Liver (tissue), 9 donors: Measurements from ENCODE around the gene CAMK1G. TPM values are rescaled to one million over a fixed set of nuclear protein-coding genes. Genes with fewer than 3 reads are reported as not detected.
A peak's percentile ranks its signal among the peaks of the same experiment; 100 is the strongest.

Source experiments
- DNase-seq: peaks from one replicate; pipeline ENCODE4 v3.0.0-alpha.2; 2017; ENCODE audit warnings: low spot score
- H3K27ac ChIP-seq, 2 donors: one replicate each; pipeline ENCODE4 v1.7.0; 2013; ENCODE audit warnings: inconsistent platforms in 2 of 2, low read length in 2 of 2, control low read depth in 1 of 2, low read depth in 1 of 2, mild to moderate bottlenecking in 1 of 2
- H3K27me3 ChIP-seq, 4 donors: one replicate each; pipeline versions ENCODE4 v1.6.1 to v1.7.0; 2013; ENCODE audit warnings: low read length in 3 of 4, inconsistent platforms in 1 of 4, mild to moderate bottlenecking in 1 of 4, moderate library complexity in 1 of 4; ENCODE audit not compliant: control insufficient read depth in 4 of 4, insufficient read depth in 4 of 4
- H3K36me3 ChIP-seq, 4 donors: one replicate each; pipeline versions ENCODE4 v1.6.1 to v1.7.0; 2013; ENCODE audit warnings: low read length in 3 of 4, mild to moderate bottlenecking in 3 of 4, low read depth in 1 of 4, moderate library complexity in 1 of 4; ENCODE audit not compliant: control insufficient read depth in 4 of 4, insufficient read depth in 3 of 4
- H3K4me1 ChIP-seq, 4 donors: one replicate each; pipeline versions ENCODE4 v1.6.1 to v1.7.0; 2013; ENCODE audit warnings: low read length in 3 of 4, mild to moderate bottlenecking in 3 of 4, moderate library complexity in 1 of 4; ENCODE audit not compliant: control insufficient read depth in 4 of 4, insufficient read depth in 4 of 4
- H3K4me3 ChIP-seq, 3 donors: one replicate each; pipeline versions ENCODE4 v1.6.1 to v1.7.0; 2013; ENCODE audit warnings: low read length in 3 of 3, control low read depth in 1 of 3, low read depth in 1 of 3, mild to moderate bottlenecking in 1 of 3
- H3K9ac ChIP-seq, 2 donors: one replicate each; pipeline ENCODE4 v1.7.0; 2013; ENCODE audit warnings: low read length in 2 of 2, mild to moderate bottlenecking in 2 of 2, moderate library complexity in 2 of 2, control low read depth in 1 of 2, low read depth in 1 of 2
- H3K9me3 ChIP-seq, 4 donors: one replicate each; pipeline versions ENCODE4 v1.6.1 to v1.7.0; 2013; ENCODE audit warnings: low read length in 3 of 4; ENCODE audit not compliant: control insufficient read depth in 4 of 4
- FOXA1 ChIP-seq: IDR thresholded peaks from 2 replicates; pipeline ENCODE4 v1.6.1; 2016; ENCODE audit warnings: antibody characterized with exemption
- FOXA2 ChIP-seq: IDR thresholded peaks from 2 replicates; pipeline ENCODE4 v1.6.1; 2016; ENCODE audit warnings: antibody characterized with exemption
- GABPA ChIP-seq, 2 donors: IDR thresholded peaks in 1 of 2; conservative IDR thresholded peaks in 1 of 2; 2 replicates each; pipeline ENCODE4 v1.6.1; 2016; ENCODE audit warnings: antibody characterized with exemption in 2 of 2, mild to moderate bottlenecking in 1 of 2, moderate library complexity in 1 of 2
- HNF4A ChIP-seq, 2 donors: conservative IDR thresholded peaks; 2 replicates each; pipeline ENCODE4 v1.6.1; 2016; ENCODE audit warnings: antibody characterized with exemption in 2 of 2, mild to moderate bottlenecking in 2 of 2
- HNF4G ChIP-seq: IDR thresholded peaks from 2 replicates; pipeline ENCODE4 v1.6.1; 2016; ENCODE audit warnings: antibody characterized with exemption
- JUND ChIP-seq, 2 donors: IDR thresholded peaks; 2 replicates each; pipeline ENCODE4 v1.6.1; 2016; ENCODE audit warnings: antibody characterized with exemption in 2 of 2
- NR2F2 ChIP-seq: IDR thresholded peaks from 2 replicates; pipeline ENCODE4 v1.6.1; 2016; ENCODE audit warnings: antibody characterized with exemption
- RAD21 ChIP-seq, 2 donors: IDR thresholded peaks; 2 replicates each; pipeline ENCODE4 v1.6.1; 2016; ENCODE audit warnings: antibody characterized with exemption in 2 of 2, mild to moderate bottlenecking in 2 of 2
- RXRA ChIP-seq, 2 donors: IDR thresholded peaks; 2 replicates each; pipeline ENCODE4 v1.6.1; 2017 to 2018; ENCODE audit warnings: antibody characterized with exemption in 2 of 2, mild to moderate bottlenecking in 1 of 2
- SP1 ChIP-seq: IDR thresholded peaks from 2 replicates; pipeline ENCODE4 v1.6.1; 2018; ENCODE audit warnings: antibody characterized with exemption, mild to moderate bottlenecking
- TAF1 ChIP-seq: conservative IDR thresholded peaks from 2 replicates; pipeline ENCODE4 v1.6.1; 2016; ENCODE audit warnings: antibody characterized with exemption, mild to moderate bottlenecking
- YY1 ChIP-seq: IDR thresholded peaks from 2 replicates; pipeline ENCODE4 v1.6.1; 2016; ENCODE audit warnings: antibody characterized with exemption, mild to moderate bottlenecking
- WGBS: extraction: QIAGEN DNeasy Blood & Tissue Kit; methylation state at CpG from one replicate; pipeline ENCODE4 v1.1.7; 2013; 5-methylcytosine and 5-hydroxymethylcytosine counted together
- polyA plus RNA-seq, 2 donors: library from polyadenylated mRNA; stranded (reverse) in 1 of 2; unstranded in 1 of 2; fragments of 200-250 nt in 1 of 2; fragments of >200 nt in 1 of 2; fragmentation: Nextera tagmentation in 1 of 2; extraction: Ambion mirVana in 1 of 2; gene quantifications; one replicate each; pipeline versions ENCODE4 v1.2.1 to v1.2.3, GENCODE V29; 2013 to 2015
- total RNA-seq, 2 donors: library from RNA; depleted of rRNA; stranded (reverse); fragments of >200 nt; gene quantifications; one replicate each; pipeline ENCODE4 v1.2.3, GENCODE V29; 2014
- TF ChIP-seq, protein P1 (sequence below): IDR thresholded peaks from 2 replicates; pipeline ENCODE4 v1.6.1; 2016; ENCODE audit warnings: antibody characterized with exemption
- TF ChIP-seq, protein P2 (sequence below): fragments of 150-350 bp; IDR thresholded peaks from 2 replicates; pipeline ENCODE4 v1.5.1; 2017; ENCODE audit warnings: improper control_type of control experiment, low read depth, low read length; ENCODE audit not compliant: missing input control
- TF ChIP-seq, protein P3 (sequence below): IDR thresholded peaks from 2 replicates; pipeline ENCODE4 v1.6.1; 2016; ENCODE audit warnings: antibody characterized with exemption, mild to moderate bottlenecking
- TF ChIP-seq, protein P4 (sequence below): IDR thresholded peaks from 2 replicates; pipeline ENCODE4 v1.6.1; 2016; ENCODE audit warnings: antibody characterized with exemption
- TF ChIP-seq, protein P5 (sequence below): IDR thresholded peaks from 2 replicates; pipeline ENCODE4 v1.6.1; 2016; ENCODE audit warnings: antibody characterized with exemption
- donor health status: healthy.
- donor health status: healthy.
- donor health status: healthy.
- donor health status: healthy.
- donor health status: healthy.

The CAMK1G gene
- total and polyA plus RNA-seq, 4 donors = 0.03 to 0.25 (median 0.14) TPM; not detected in 1

DNA sequence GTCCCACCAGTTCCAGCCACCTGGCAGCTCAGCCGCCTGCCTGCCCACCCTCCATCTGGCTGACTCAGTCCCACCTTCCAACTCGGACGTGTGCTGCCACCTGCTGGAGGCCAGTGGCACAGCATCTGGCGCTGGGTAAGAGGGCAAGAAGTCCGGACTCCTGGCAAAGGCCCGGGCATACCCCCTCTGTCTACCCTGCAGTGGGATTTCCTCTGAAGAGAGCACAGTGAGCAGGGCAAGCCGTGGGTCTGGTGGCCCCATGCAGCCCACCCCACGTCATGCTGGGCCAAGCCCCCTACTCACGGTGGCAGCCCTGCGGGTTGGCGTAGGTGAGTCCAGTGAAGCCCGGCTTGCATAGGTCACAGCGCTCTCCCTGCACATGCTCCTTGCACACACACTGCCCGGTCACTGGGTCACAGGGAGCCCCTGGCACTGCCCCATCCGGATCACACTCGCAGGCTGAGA is 44.2 kb downstream of the CAMK1G start:
- TF ChIP-seq, protein P1, sequence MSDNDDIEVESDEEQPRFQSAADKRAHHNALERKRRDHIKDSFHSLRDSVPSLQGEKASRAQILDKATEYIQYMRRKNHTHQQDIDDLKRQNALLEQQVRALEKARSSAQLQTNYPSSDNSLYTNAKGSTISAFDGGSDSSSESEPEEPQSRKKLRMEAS = no peak
- peak; percentile 27 for TF ChIP-seq NR2F2
- TF ChIP-seq SP1 = peak; percentile 76
- TF ChIP-seq HNF4G = no peak
- peak; percentile 75 to 77 for TF ChIP-seq HNF4A (conservative IDR thresholded peaks at IDR 0.05)
- TF ChIP-seq FOXA2 = peak; percentile 9
- TF ChIP-seq RAD21 (IDR thresholded peaks at IDR 0.05) = peak; percentile 86 to 88
- TF ChIP-seq RXRA (IDR thresholded peaks at IDR 0.05) = peak; percentile 85 to 86
- TF ChIP-seq, protein P2, sequence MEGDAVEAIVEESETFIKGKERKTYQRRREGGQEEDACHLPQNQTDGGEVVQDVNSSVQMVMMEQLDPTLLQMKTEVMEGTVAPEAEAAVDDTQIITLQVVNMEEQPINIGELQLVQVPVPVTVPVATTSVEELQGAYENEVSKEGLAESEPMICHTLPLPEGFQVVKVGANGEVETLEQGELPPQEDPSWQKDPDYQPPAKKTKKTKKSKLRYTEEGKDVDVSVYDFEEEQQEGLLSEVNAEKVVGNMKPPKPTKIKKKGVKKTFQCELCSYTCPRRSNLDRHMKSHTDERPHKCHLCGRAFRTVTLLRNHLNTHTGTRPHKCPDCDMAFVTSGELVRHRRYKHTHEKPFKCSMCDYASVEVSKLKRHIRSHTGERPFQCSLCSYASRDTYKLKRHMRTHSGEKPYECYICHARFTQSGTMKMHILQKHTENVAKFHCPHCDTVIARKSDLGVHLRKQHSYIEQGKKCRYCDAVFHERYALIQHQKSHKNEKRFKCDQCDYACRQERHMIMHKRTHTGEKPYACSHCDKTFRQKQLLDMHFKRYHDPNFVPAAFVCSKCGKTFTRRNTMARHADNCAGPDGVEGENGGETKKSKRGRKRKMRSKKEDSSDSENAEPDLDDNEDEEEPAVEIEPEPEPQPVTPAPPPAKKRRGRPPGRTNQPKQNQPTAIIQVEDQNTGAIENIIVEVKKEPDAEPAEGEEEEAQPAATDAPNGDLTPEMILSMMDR = peak; percentile 97
- TF ChIP-seq, protein P3, sequence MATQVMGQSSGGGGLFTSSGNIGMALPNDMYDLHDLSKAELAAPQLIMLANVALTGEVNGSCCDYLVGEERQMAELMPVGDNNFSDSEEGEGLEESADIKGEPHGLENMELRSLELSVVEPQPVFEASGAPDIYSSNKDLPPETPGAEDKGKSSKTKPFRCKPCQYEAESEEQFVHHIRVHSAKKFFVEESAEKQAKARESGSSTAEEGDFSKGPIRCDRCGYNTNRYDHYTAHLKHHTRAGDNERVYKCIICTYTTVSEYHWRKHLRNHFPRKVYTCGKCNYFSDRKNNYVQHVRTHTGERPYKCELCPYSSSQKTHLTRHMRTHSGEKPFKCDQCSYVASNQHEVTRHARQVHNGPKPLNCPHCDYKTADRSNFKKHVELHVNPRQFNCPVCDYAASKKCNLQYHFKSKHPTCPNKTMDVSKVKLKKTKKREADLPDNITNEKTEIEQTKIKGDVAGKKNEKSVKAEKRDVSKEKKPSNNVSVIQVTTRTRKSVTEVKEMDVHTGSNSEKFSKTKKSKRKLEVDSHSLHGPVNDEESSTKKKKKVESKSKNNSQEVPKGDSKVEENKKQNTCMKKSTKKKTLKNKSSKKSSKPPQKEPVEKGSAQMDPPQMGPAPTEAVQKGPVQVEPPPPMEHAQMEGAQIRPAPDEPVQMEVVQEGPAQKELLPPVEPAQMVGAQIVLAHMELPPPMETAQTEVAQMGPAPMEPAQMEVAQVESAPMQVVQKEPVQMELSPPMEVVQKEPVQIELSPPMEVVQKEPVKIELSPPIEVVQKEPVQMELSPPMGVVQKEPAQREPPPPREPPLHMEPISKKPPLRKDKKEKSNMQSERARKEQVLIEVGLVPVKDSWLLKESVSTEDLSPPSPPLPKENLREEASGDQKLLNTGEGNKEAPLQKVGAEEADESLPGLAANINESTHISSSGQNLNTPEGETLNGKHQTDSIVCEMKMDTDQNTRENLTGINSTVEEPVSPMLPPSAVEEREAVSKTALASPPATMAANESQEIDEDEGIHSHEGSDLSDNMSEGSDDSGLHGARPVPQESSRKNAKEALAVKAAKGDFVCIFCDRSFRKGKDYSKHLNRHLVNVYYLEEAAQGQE = no peak
- peak; percentile 84 for DNase-seq
- Histone ChIP-seq H3K9me3 (no peaks in the 10 kb centered on the region), H3K36me3 (no peaks in the 10 kb centered on the region), H3K27ac (peak overlapping the region; percentile 75 to 83), H3K9ac (no peak overlapping the region), H3K27me3 (no peaks in the 10 kb centered on the region), H3K4me1 (peaks cover 0 to 26% (median 13%) of the 10 kb centered on the region in 4 donors), H3K4me3 (peak overlapping the region in 2 of 3 donors; percentile 42 to 51)
- WGBS = 19% methylated on average over 16 of the region's 16 CpGs

DNA sequence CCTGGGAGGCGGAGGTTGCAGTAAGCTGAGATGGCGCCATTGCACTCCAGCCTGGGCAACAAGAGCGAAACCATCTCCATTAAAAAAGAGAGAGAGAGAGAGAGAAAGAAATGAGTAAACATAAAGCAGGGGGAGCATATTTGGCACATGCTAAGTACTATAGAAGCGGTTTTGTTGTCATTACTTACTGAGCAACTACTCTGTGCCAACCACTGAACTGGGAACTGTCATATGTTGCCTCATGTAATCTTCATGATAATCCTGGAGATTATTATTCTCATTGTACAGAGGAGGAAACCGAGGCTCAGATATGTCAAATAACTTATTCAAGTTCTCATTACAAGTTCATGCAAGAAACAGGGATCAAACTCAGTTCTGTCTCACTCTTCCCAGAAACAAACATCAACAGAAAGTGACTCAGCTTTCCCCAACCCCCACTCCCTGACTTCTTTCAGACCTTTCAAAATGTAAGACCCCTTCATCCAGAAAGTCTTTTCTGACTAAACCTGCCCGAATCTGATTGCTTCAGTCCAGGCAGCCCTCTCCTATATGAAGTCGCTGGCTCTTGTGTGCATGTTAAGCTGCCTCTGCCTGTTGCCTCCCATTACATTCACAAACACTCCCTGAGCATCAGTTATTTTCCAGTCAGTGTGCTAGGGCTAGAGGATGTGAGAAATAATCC is 45.2 kb downstream of the CAMK1G start:
- H3K36me3 ChIP-seq = no peaks in the 10 kb centered on the region
- whole genome bisulfite sequencing = 87% methylated on average over 7 of the region's 7 CpGs
- TF ChIP-seq TAF1 = no peak
- TF ChIP-seq HNF4A (conservative IDR thresholded peaks at IDR 0.05) = no peak
- TF ChIP-seq, protein P3 = no peak
- no peak for TF ChIP-seq GABPA (IDR thresholded peaks at IDR 0.05 in 1 of 2, conservative IDR thresholded peaks at IDR 0.05 in 1 of 2)
- TF ChIP-seq RAD21 (IDR thresholded peaks at IDR 0.05) = no peak
- TF ChIP-seq, protein P4, sequence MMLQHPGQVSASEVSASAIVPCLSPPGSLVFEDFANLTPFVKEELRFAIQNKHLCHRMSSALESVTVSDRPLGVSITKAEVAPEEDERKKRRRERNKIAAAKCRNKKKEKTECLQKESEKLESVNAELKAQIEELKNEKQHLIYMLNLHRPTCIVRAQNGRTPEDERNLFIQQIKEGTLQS = no peak
- no peak for TF ChIP-seq YY1
- TF ChIP-seq, protein P2 = no peak
- no peak for TF ChIP-seq HNF4G
- TF ChIP-seq RXRA (IDR thresholded peaks at IDR 0.05) = no peak
- TF ChIP-seq FOXA2 = no peak
- TF ChIP-seq FOXA1 = no peak
- TF ChIP-seq JUND (IDR thresholded peaks at IDR 0.05) = no peak
- TF ChIP-seq, protein P5, sequence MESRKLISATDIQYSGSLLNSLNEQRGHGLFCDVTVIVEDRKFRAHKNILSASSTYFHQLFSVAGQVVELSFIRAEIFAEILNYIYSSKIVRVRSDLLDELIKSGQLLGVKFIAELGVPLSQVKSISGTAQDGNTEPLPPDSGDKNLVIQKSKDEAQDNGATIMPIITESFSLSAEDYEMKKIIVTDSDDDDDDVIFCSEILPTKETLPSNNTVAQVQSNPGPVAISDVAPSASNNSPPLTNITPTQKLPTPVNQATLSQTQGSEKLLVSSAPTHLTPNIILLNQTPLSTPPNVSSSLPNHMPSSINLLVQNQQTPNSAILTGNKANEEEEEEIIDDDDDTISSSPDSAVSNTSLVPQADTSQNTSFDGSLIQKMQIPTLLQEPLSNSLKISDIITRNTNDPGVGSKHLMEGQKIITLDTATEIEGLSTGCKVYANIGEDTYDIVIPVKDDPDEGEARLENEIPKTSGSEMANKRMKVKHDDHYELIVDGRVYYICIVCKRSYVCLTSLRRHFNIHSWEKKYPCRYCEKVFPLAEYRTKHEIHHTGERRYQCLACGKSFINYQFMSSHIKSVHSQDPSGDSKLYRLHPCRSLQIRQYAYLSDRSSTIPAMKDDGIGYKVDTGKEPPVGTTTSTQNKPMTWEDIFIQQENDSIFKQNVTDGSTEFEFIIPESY = no peak

More for the DNA sequence above, 45.2 kb downstream of the CAMK1G start:
- H3K4me1 ChIP-seq = peaks cover 0 to 26% (median 13%) of the 10 kb centered on the region in 4 donors
- H3K4me3 ChIP-seq = no peak overlapping the region
- H3K9me3 ChIP-seq = no peaks in the 10 kb centered on the region
- H3K9ac ChIP-seq = no peak overlapping the region
- H3K27me3 ChIP-seq = no peaks in the 10 kb centered on the region
- DNase-seq = no peak
- no peak overlapping the region for H3K27ac ChIP-seq
